Measurements from ENCODE around the gene CTNNBL1. TPM values are rescaled to one million over a fixed set of nuclear protein-coding genes. Genes with fewer than 3 reads are reported as not detected.

The CTNNBL1 gene
- total and polyA plus RNA-seq, 2 experiments from 2014 or later = 36.3 to 68.7 TPM

DNA sequence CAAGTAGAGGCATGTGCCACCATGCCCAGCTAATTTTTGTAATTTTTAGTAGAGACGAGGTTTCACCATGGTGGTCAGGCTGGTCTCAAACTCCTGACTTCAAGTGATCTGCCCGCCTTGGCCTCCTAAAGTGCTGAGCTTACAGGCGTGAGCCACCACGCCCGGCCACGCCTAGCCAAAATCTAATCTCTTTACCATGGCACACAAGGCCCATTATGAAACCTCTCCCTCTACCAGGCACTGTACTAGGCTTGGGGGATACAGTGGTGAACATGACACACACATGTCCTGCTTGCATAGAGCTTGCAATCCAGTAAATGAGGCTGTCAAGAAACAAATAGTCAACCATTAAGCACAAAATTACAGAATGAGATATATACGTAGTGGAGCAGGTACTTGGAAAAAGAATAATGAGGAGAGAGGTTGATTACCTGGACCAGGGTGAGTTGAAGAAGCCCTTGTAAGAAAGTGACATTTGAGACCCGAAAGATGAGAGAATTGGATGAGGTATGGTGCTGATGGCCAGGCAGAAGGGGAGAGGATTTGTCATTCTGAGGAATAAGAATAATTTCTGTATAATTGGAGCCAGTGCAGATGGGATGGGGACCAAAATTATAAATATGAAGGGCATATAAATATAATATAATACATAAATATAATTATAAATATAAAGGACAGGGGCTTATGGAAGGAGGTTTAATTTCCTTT is 1.2 kb upstream of the CTNNBL1 start:
- peaks cover 10% of the 10 kb centered on the region for H3K27me3 Mint-ChIP-seq (ENCODE audit: insufficient read depth, low read depth, poor library complexity)
- Histone ChIP-seq H3K36me3 (ENCODE audit: insufficient read depth) (no peaks in the 10 kb centered on the region), H3F3A (replicated peaks; ENCODE audit: low read depth) (no peaks in the 10 kb centered on the region), H3K27ac (ENCODE audit: low read depth) (no peak overlapping the region), H3K4me3 (no peak overlapping the region), H3K4me1 (ENCODE audit: insufficient read depth) (peaks cover 6% of the 10 kb centered on the region), H2AFZ (peak overlapping the region; percentile 99; the same call in 1 of the 2 replicates), H3K9me2 (ENCODE audit: insufficient read depth) (no peaks in the 10 kb centered on the region), H3K27me3 (ENCODE audit: insufficient read depth) (no peaks in the 10 kb centered on the region), H3K4me2 (no peak overlapping the region), H4K20me1 (replicated peaks; ENCODE audit: insufficient read depth) (peaks cover 7% of the 10 kb centered on the region; the same call in 1 of the 2 replicates), H3K79me2 (replicated peaks; ENCODE audit: insufficient read depth) (peaks cover 36% of the 10 kb centered on the region)
- no peak overlapping the region for H3K27ac Mint-ChIP-seq
- TF ChIP-seq ZNF114 (CRISPR knock-in tag; IDR thresholded peaks at IDR 0.05) (no peak), ZNF331 (CRISPR knock-in tag; IDR thresholded peaks at IDR 0.05; ENCODE audit: low read depth) (no peak), CTCF (conservative IDR thresholded peaks at IDR 0.05; ENCODE audit: low read depth in 2 of 2) (no peak), EZH2 (IDR thresholded peaks at IDR 0.05; ENCODE audit: low read depth, unreplicated experiment) (no peak), POLR2AphosphoS5 (IDR thresholded peaks at IDR 0.05; ENCODE audit: low read depth) (no peak), REST (IDR thresholded peaks at IDR 0.05; ENCODE audit: unreplicated experiment) (no peak), STAT1 (IDR thresholded peaks at IDR 0.05; ENCODE audit: unreplicated experiment) (no peak), CREB1 (CRISPR knock-in tag; IDR thresholded peaks at IDR 0.05; ENCODE audit: low read depth) (no peak)
- TF ChIP-seq, protein P1, sequence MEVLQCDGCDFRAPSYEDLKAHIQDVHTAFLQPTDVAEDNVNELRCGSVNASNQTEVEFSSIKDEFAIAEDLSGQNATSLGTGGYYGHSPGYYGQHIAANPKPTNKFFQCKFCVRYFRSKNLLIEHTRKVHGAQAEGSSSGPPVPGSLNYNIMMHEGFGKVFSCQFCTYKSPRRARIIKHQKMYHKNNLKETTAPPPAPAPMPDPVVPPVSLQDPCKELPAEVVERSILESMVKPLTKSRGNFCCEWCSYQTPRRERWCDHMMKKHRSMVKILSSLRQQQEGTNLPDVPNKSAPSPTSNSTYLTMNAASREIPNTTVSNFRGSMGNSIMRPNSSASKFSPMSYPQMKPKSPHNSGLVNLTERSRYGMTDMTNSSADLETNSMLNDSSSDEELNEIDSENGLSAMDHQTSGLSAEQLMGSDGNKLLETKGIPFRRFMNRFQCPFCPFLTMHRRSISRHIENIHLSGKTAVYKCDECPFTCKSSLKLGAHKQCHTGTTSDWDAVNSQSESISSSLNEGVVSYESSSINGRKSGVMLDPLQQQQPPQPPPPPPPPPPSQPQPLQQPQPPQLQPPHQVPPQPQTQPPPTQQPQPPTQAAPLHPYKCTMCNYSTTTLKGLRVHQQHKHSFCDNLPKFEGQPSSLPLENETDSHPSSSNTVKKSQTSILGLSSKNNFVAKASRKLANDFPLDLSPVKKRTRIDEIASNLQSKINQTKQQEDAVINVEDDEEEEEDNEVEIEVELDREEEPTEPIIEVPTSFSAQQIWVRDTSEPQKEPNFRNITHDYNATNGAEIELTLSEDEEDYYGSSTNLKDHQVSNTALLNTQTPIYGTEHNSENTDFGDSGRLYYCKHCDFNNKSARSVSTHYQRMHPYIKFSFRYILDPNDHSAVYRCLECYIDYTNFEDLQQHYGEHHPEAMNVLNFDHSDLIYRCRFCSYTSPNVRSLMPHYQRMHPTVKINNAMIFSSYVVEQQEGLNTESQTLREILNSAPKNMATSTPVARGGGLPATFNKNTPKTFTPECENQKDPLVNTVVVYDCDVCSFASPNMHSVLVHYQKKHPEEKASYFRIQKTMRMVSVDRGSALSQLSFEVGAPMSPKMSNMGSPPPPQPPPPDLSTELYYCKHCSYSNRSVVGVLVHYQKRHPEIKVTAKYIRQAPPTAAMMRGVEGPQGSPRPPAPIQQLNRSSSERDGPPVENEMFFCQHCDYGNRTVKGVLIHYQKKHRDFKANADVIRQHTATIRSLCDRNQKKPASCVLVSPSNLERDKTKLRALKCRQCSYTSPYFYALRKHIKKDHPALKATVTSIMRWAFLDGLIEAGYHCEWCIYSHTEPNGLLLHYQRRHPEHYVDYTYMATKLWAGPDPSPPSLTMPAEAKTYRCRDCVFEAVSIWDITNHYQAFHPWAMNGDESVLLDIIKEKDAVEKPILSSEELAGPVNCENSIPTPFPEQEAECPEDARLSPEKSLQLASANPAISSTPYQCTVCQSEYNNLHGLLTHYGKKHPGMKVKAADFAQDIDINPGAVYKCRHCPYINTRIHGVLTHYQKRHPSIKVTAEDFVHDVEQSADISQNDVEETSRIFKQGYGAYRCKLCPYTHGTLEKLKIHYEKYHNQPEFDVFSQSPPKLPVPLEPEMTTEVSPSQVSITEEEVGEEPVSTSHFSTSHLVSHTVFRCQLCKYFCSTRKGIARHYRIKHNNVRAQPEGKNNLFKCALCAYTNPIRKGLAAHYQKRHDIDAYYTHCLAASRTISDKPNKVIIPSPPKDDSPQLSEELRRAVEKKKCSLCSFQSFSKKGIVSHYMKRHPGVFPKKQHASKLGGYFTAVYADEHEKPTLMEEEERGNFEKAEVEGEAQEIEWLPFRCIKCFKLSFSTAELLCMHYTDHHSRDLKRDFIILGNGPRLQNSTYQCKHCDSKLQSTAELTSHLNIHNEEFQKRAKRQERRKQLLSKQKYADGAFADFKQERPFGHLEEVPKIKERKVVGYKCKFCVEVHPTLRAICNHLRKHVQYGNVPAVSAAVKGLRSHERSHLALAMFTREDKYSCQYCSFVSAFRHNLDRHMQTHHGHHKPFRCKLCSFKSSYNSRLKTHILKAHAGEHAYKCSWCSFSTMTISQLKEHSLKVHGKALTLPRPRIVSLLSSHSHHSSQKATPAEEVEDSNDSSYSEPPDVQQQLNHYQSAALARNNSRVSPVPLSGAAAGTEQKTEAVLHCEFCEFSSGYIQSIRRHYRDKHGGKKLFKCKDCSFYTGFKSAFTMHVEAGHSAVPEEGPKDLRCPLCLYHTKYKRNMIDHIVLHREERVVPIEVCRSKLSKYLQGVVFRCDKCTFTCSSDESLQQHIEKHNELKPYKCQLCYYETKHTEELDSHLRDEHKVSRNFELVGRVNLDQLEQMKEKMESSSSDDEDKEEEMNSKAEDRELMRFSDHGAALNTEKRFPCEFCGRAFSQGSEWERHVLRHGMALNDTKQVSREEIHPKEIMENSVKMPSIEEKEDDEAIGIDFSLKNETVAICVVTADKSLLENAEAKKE (CRISPR knock-in tag; IDR thresholded peaks at IDR 0.05) = no peak
- TF ChIP-seq, protein P2, sequence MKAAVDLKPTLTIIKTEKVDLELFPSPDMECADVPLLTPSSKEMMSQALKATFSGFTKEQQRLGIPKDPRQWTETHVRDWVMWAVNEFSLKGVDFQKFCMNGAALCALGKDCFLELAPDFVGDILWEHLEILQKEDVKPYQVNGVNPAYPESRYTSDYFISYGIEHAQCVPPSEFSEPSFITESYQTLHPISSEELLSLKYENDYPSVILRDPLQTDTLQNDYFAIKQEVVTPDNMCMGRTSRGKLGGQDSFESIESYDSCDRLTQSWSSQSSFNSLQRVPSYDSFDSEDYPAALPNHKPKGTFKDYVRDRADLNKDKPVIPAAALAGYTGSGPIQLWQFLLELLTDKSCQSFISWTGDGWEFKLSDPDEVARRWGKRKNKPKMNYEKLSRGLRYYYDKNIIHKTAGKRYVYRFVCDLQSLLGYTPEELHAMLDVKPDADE (IDR thresholded peaks at IDR 0.05) = no peak
- ATAC-seq (no peak), DNase-seq (ENCODE audit: low spot score) (no peak)
- H3K4me3 Mint-ChIP-seq = peak overlapping the region; percentile 36; the same call in 2 of the 3 replicates
- H3K9me3 Mint-ChIP-seq = no peaks in the 10 kb centered on the region
- no peaks in the 10 kb centered on the region; the same call in 2 of the 3 replicates for H3K36me3 Mint-ChIP-seq (ENCODE audit: low read depth)
- peaks cover 8% of the 10 kb centered on the region for H3K4me1 Mint-ChIP-seq

Measured in GM23338 (cell line).